K562 (cell line): ENCODE results near the gene CEP128. TPM values are rescaled to one million over a fixed set of nuclear protein-coding genes. Genes with fewer than 3 reads are reported as not detected.

ENCODE experiments used
- ARNT ChIP-seq, 2 experiments: fragments of 450-650 bp; IDR thresholded peaks; 2 replicates each; pipeline ENCODE4 v1.6.1; 2016; ENCODE audit warnings: mild to moderate bottlenecking in 1 of 2
- ATF6 ChIP-seq: sonication (generic); formaldehyde crosslinking; IDR thresholded peaks from 2 replicates; pipeline ENCODE4 v1.4.0; 2020; ENCODE audit warnings: mild to moderate bottlenecking, missing genetic modification reagents
- COPS2 ChIP-seq: fragments of 450-650 bp; conservative IDR thresholded peaks from 2 replicates; pipeline ENCODE4 v1.6.1; 2016; ENCODE audit warnings: mild to moderate bottlenecking, moderate library complexity
- ETV1 ChIP-seq: fragments of 450-650 bp; conservative IDR thresholded peaks from 2 replicates; pipeline ENCODE4 v1.6.1; 2016; ENCODE audit warnings: missing genetic modification characterization, control low read depth, low read depth, missing compliant biosample characterization
- EZH2 ChIP-seq: IDR thresholded peaks from 2 replicates; pipeline ENCODE4 v1.6.1; 2012; ENCODE audit warnings: low read depth, mild to moderate bottlenecking, inconsistent platforms, low read length, borderline replicate concordance
- FOSL1 ChIP-seq: fragments of 200-800 bp; sonication (Bioruptor generic); conservative IDR thresholded peaks from 2 replicates; pipeline ENCODE4 v1.6.1; 2016; ENCODE audit warnings: missing genetic modification characterization, missing compliant biosample characterization
- HOXB6 ChIP-seq: fragments of 250-450 bp; sonication (Bioruptor Pico); IDR thresholded peaks from 2 replicates; pipeline ENCODE4 v1.5.1; 2022; ENCODE audit warnings: mild to moderate bottlenecking, borderline replicate concordance
- OTX1 ChIP-seq: fragments of 450-650 bp; formaldehyde crosslinking; IDR thresholded peaks from 2 replicates; pipeline ENCODE4 v1.4.0; 2022; ENCODE audit warnings: mild to moderate bottlenecking
- SMARCA5 ChIP-seq: fragments of 450-650 bp; IDR thresholded peaks from 2 replicates; pipeline ENCODE4 v1.6.1; 2016
- ZNF431 ChIP-seq: sonication (generic); formaldehyde crosslinking; IDR thresholded peaks from 2 replicates; pipeline ENCODE4 v1.8.0; 2022; ENCODE audit warnings: mild to moderate bottlenecking, missing genetic modification reagents
- ZNF436 ChIP-seq: fragments of 250-450, 450-650 bp; sonication (Bioruptor Pico); formaldehyde crosslinking; IDR thresholded peaks from 2 replicates; pipeline ENCODE4 v1.7.0; 2020; ENCODE audit warnings: mild to moderate bottlenecking
- polyA plus RNA-seq, 8 experiments: library from polyadenylated mRNA; depleted of rRNA in 4 of 8; stranded (reverse) in 5 of 8; unstranded in 3 of 8; fragments of >200 nt; fragmentation: Nextera tagmentation in 2 of 8; fragmentation: Illumina TruSeq in 1 of 8; extraction: Ambion mirVana in 2 of 8; extraction: Trizol in 1 of 8; gene quantifications; 2 replicates each; pipeline versions ENCODE4 v1.2.1 to v1.2.3, GENCODE V29; 2011 to 2014; ENCODE audit warnings: inconsistent platforms in 1 of 8, missing spikeins in 1 of 8
- total RNA-seq, 7 experiments: library from RNA; depleted of rRNA in 6 of 7; stranded (reverse); fragments of >200 nt in 6 of 7; fragmentation: Illumina TruSeq in 2 of 7; extraction: Trizol in 2 of 7; gene quantifications; 2 replicates each; pipeline versions ENCODE4 v1.2.1 to v1.2.3, GENCODE V29; 2011 to 2021; ENCODE audit warnings: low replicate concordance in 1 of 7
- TF ChIP-seq, protein P1 (sequence below): sonication (generic); formaldehyde crosslinking; IDR thresholded peaks from 2 replicates; pipeline ENCODE4 v1.8.1; 2022; ENCODE audit warnings: missing genetic modification reagents

CEP128 gene
- total and polyA plus RNA-seq, 9 of the 15 experiments (the other 6 are each of a cell fraction or from before 2014, with no cell fraction given), result 2.3 to 9.2 (median 4.6) TPM

DNA sequence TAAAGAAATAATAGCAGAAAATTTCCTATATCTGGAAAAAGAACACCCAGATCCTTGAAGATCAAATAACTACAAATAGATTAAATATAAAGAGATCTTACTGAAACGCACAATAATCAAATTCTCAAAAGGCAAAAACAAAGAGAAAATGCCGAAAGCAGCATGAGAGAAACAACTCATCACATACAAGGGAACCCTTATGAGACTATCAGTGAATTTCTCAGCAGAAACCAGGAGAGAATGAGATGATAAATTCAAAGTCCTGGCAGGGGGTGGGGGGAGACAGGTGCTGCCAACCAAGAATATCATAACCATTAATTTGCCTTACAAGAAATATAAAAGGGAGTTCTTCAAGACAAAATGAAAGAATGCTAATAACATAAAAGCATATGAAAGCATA is 73.7 kb downstream of the CEP128 start (continued):
- no peak for TF ChIP-seq ARNT (IDR thresholded peaks at IDR 0.05)
- TF ChIP-seq ZNF431 (CRISPR knock-in tag), result no peak
- no peak for TF ChIP-seq ATF6
- no peak for TF ChIP-seq FOSL1 (tag)
- no peak for TF ChIP-seq EZH2
- TF ChIP-seq HOXB6, result no peak
- TF ChIP-seq ETV1 (tag), result no peak
- TF ChIP-seq COPS2, result no peak
- TF ChIP-seq ZNF436, result no peak
- TF ChIP-seq, protein P1, sequence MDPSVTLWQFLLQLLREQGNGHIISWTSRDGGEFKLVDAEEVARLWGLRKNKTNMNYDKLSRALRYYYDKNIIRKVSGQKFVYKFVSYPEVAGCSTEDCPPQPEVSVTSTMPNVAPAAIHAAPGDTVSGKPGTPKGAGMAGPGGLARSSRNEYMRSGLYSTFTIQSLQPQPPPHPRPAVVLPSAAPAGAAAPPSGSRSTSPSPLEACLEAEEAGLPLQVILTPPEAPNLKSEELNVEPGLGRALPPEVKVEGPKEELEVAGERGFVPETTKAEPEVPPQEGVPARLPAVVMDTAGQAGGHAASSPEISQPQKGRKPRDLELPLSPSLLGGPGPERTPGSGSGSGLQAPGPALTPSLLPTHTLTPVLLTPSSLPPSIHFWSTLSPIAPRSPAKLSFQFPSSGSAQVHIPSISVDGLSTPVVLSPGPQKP (CRISPR knock-in tag), result no peak
- no peak for TF ChIP-seq OTX1 (CRISPR knock-in tag)
- no peak for TF ChIP-seq SMARCA5
